Measurements from ENCODE around the gene SDR42E2. TPM values are rescaled to one million over a fixed set of nuclear protein-coding genes. Genes with fewer than 3 reads are reported as not detected.
"Not testable (repeated sequence)": the region's sequence is repeated elsewhere in the genome, so short reads cannot be mapped to it uniquely, and the experiment has no call there.

The SDR42E2 gene
- polyA plus RNA-seq, 3 donors, result 0.16 to 0.23 TPM; not detected in 1

DNA sequence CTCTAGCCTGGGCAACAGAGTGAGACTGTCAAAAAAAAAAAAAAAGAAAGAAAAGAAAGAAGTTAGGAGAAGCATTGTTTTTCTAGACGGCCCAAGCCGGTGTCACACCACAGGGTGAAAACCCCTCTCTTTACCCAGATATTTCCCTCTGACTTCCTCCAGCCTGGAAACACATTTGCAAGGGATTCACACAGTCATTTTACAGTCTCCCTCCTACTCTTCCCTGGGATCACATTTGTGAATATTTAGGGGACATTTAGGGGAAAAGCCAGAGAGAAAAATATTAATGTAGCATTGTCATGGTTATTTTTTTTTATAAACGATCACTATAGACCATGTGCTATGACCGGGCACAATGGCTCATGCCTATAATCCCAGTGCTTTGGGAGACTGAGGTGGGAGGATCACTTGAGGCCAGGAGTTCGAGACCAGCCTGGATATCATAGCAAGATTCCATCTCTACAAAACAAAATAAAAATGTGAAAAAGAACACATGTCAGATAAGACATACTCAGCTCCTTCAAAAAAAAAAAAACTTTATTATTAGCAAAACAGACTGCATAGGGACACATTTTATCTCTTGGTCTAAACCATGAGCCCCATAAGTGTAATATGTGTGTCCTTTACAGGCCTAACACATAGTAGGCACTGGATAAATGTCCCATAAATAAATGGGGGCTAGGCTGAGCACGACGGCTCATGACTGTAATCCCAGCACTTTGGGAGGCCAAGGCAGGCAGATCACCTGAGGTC, 10.9 kb upstream of the SDR42E2 start:
- Histone ChIP-seq H3K27ac (ENCODE audit: low read depth in 1 of 2, low read length in 2 of 2) (no peak overlapping the region), H3K36me3 (replicated peaks in 1 of 2; ENCODE audit: control insufficient read depth in 1 of 2, insufficient read depth in 2 of 2, low read length in 2 of 2) (no peaks in the 10 kb centered on the region), H2AFZ (ENCODE audit: insufficient read depth, low read depth, low read length, poor library complexity, severe bottlenecking) (no peak overlapping the region), H3K9me3 (replicated peaks in 1 of 2; ENCODE audit: control insufficient read depth in 1 of 2, insufficient read depth in 1 of 2, low read length in 2 of 2) (no peaks in the 10 kb centered on the region), H3K4me3 (replicated peaks in 1 of 3; ENCODE audit: low read depth in 2 of 3, low read length in 3 of 3) (no peak overlapping the region), H4K20me1 (ENCODE audit: insufficient read depth, low read length) (no peaks in the 10 kb centered on the region), H3K27me3 (ENCODE audit: control insufficient read depth in 2 of 2, insufficient read depth in 2 of 2, low read length in 2 of 2) (no peaks in the 10 kb centered on the region), H3K4me2 (replicated peaks; ENCODE audit: extremely low read depth, low read length, poor library complexity, severe bottlenecking) (no peak overlapping the region), H3K4me1 (ENCODE audit: control insufficient read depth in 1 of 2, insufficient read depth in 2 of 2, low read length in 2 of 2) (no peaks in the 10 kb centered on the region), H3K9ac (ENCODE audit: insufficient read depth, low read length, poor library complexity, severe bottlenecking) (no peak overlapping the region), H3K79me2 (ENCODE audit: insufficient read depth, low read length) (no peaks in the 10 kb centered on the region)
- intact Hi-C loops (cut with micrococcal nuclease), result no loop called here
- 100% methylated on average over 2 of the region's 7 CpGs for WGBS (ENCODE audit: insufficient coverage)
- Mint-ChIP-seq H3K27ac (no peak overlapping the region), H3K36me3 (no peaks in the 10 kb centered on the region), H3K27me3 (ENCODE audit: low read depth in 3 of 3) (peaks cover 4 to 10% (median 9%) of the 10 kb centered on the region in 3 donors), H3K9me3 (no peaks in the 10 kb centered on the region), H3K4me3 (no peak overlapping the region), H3K4me1 (no peaks in the 10 kb centered on the region)
- no peak for TF ChIP-seq CTCF (IDR thresholded peaks at IDR 0.05)
- no peak for DNase-seq

DNA sequence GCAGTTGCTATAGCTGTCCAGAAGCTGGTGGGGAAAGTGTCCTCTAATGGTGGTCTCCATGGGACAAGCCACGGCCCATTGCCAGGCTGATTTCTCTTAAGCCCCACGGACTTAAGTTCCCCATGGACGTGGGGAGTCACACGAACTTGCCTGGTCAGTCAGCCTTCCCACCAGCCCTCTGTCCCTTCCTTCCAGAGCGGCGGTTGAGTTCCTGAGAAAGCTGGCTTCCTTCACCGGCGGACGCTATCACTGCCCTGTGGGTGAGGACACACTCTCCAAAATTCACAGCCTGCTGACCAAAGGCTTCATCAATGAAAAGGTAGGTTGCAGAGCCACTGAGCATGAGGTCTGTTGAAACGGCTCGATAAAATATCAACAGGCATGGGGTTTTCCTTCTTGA, 10.0 kb upstream of the SDR42E2 start:
- H3K36me3 Mint-ChIP-seq, result no peaks in the 10 kb centered on the region
- H3K4me3 Mint-ChIP-seq, result no peak overlapping the region

DNA sequence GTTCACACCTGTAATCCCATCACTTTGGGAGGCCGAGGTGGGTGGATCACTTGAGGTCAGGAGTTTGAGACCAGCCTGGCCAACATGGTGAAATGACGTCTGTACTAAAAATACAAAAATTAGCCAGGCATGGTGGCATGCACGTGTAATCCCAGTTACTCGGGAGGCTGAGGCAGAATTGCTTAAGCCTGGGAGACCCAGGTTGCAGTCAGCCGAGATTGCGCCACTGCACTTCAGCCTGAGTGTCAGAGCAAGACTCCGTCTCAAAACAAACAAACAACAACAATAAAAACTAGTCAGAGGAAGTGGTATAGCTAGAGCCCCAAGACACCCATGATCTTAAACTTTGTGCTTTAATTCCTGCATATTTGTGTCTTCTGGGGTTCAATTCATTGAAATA, 9.2 kb upstream of the SDR42E2 start:
- H3K36me3 Mint-ChIP-seq; H3K9me3 Mint-ChIP-seq; H3K4me2 ChIP-seq (replicated peaks; ENCODE audit: extremely low read depth, low read length, poor library complexity, severe bottlenecking); H3K4me1 ChIP-seq (ENCODE audit: control insufficient read depth in 1 of 2, insufficient read depth in 2 of 2, low read length in 2 of 2); H3K27ac ChIP-seq (ENCODE audit: low read depth in 1 of 2, low read length in 2 of 2); H3K36me3 ChIP-seq (replicated peaks in 1 of 2; ENCODE audit: control insufficient read depth in 1 of 2, insufficient read depth in 2 of 2, low read length in 2 of 2); H2AFZ ChIP-seq (ENCODE audit: insufficient read depth, low read depth, low read length, poor library complexity, severe bottlenecking); H3K4me3 Mint-ChIP-seq; H3K4me1 Mint-ChIP-seq; H3K27me3 ChIP-seq (ENCODE audit: control insufficient read depth in 2 of 2, insufficient read depth in 2 of 2, low read length in 2 of 2); H3K9me3 ChIP-seq (replicated peaks in 1 of 2; ENCODE audit: control insufficient read depth in 1 of 2, insufficient read depth in 1 of 2, low read length in 2 of 2); H4K20me1 ChIP-seq (ENCODE audit: insufficient read depth, low read length); H3K9ac ChIP-seq (ENCODE audit: insufficient read depth, low read length, poor library complexity, severe bottlenecking); intact Hi-C loops (cut with micrococcal nuclease); H3K27ac Mint-ChIP-seq; H3K4me3 ChIP-seq (replicated peaks in 1 of 3; ENCODE audit: low read depth in 2 of 3, low read length in 3 of 3); H3K79me2 ChIP-seq (ENCODE audit: insufficient read depth, low read length): not testable (repeated sequence)
- 67% methylated on average over 3 of the region's 7 CpGs for WGBS (ENCODE audit: insufficient coverage)
- peak in 1 of 3 donors; percentile 17 for DNase-seq
- peaks cover 3 to 10% (median 4%) of the 10 kb centered on the region in 3 donors for H3K27me3 Mint-ChIP-seq (ENCODE audit: low read depth in 3 of 3)

More for the DNA sequence above, 10.0 kb upstream of the SDR42E2 start:
- Histone ChIP-seq H3K27me3 (ENCODE audit: control insufficient read depth in 2 of 2, insufficient read depth in 2 of 2, low read length in 2 of 2) (no peaks in the 10 kb centered on the region), H3K79me2 (ENCODE audit: insufficient read depth, low read length) (no peaks in the 10 kb centered on the region), H3K27ac (ENCODE audit: low read depth in 1 of 2, low read length in 2 of 2) (no peak overlapping the region), H2AFZ (ENCODE audit: insufficient read depth, low read depth, low read length, poor library complexity, severe bottlenecking) (no peak overlapping the region), H3K36me3 (replicated peaks in 1 of 2; ENCODE audit: control insufficient read depth in 1 of 2, insufficient read depth in 2 of 2, low read length in 2 of 2) (no peaks in the 10 kb centered on the region), H3K4me1 (ENCODE audit: control insufficient read depth in 1 of 2, insufficient read depth in 2 of 2, low read length in 2 of 2) (no peaks in the 10 kb centered on the region), H3K4me2 (replicated peaks; ENCODE audit: extremely low read depth, low read length, poor library complexity, severe bottlenecking) (no peak overlapping the region), H3K9me3 (replicated peaks in 1 of 2; ENCODE audit: control insufficient read depth in 1 of 2, insufficient read depth in 1 of 2, low read length in 2 of 2) (no peaks in the 10 kb centered on the region), H3K4me3 (replicated peaks in 1 of 3; ENCODE audit: low read depth in 2 of 3, low read length in 3 of 3) (no peak overlapping the region), H4K20me1 (ENCODE audit: insufficient read depth, low read length) (no peaks in the 10 kb centered on the region), H3K9ac (ENCODE audit: insufficient read depth, low read length, poor library complexity, severe bottlenecking) (no peak overlapping the region)
- intact Hi-C loops (cut with micrococcal nuclease), result no loop called here
- no peaks in the 10 kb centered on the region for H3K4me1 Mint-ChIP-seq
- peaks cover 4 to 10% (median 7%) of the 10 kb centered on the region in 3 donors for H3K27me3 Mint-ChIP-seq (ENCODE audit: low read depth in 3 of 3)
- DNase-seq, result no peak
- TF ChIP-seq CTCF (IDR thresholded peaks at IDR 0.05), result no peak
- H3K9me3 Mint-ChIP-seq, result no peaks in the 10 kb centered on the region
- 89% methylated on average over 9 of the region's 11 CpGs for WGBS (ENCODE audit: insufficient coverage)
- H3K27ac Mint-ChIP-seq, result peak overlapping the region in 1 of 7 donors; percentile 38
